ENCODE measurements around the gene IPO9.

Gene IPO9

GRCh38 chr1:201921952-201922558, 93.1 kb downstream of the IPO9 start:
- no peak overlapping the region for H3K4me3 ChIP-seq (ENCODE audit: low read depth, low read length)
- ChIA-PET CTCF (no interaction called here), POLR2A (no interaction called here)
- no peak for TF ChIP-seq CTCF (IDR thresholded peaks at IDR 0.05; ENCODE audit: insufficient read depth, low read length, missing control alignments)
- no peak for DNase-seq (ENCODE audit: low read depth, low spot score)

- CTCF ChIA-PET: interaction anchor here (0.9 to 1.7 kb wide), 2 partner anchors 9 to 21 kb away, joined by 4 to 5 read pairs; partner anchors contain the start of gene LMOD1
- no peak for DNase-seq (ENCODE audit: low read depth, low spot score)
Measured at GRCh38 chr1:201925301-201925567, 96.3 kb downstream of the IPO9 start.

GRCh38 chr1:201925981-201926645, 97.2 kb downstream of the IPO9 start:
- no peak for TF ChIP-seq CTCF (IDR thresholded peaks at IDR 0.05; ENCODE audit: insufficient read depth, low read length, missing control alignments)
- DNase-seq (ENCODE audit: low read depth, low spot score): no peak
- ChIA-PET CTCF (interaction anchor here (1.6 to 2.0 kb wide), 3 partner anchors 16 to 30 kb away, joined by 3 to 7 read pairs (median 5); no protein-coding TSS in a partner anchor), POLR2A (no interaction called here)
- H3K4me3 ChIP-seq (ENCODE audit: low read depth, low read length): no peak overlapping the region

More at GRCh38 chr1:201925301-201925567, 96.3 kb downstream of the IPO9 start:
- no peak for TF ChIP-seq CTCF (IDR thresholded peaks at IDR 0.05; ENCODE audit: insufficient read depth, low read length, missing control alignments)
- no peak overlapping the region for H3K4me3 ChIP-seq (ENCODE audit: low read depth, low read length)
- POLR2A ChIA-PET: no interaction called here

GRCh38 chr1:201928266-201928665, 99.3 kb downstream of the IPO9 start:
- no peak for DNase-seq (ENCODE audit: low read depth, low spot score)
- no peak overlapping the region for H3K4me3 ChIP-seq (ENCODE audit: low read depth, low read length)
- CTCF ChIA-PET: interaction anchor here (2.0 kb wide), 1 partner anchor 32 kb away, joined by 7 read pairs; no protein-coding TSS in a partner anchor
- POLR2A ChIA-PET: interaction anchor here (1.6 kb wide), 1 partner anchor 18 kb away, joined by 5 read pairs; the partner anchor contains the start of gene LMOD1
- TF ChIP-seq CTCF (IDR thresholded peaks at IDR 0.05; ENCODE audit: insufficient read depth, low read length, missing control alignments): no peak

GRCh38 chr1:201930137-201930536, 101.2 kb downstream of the IPO9 start:
- DNase-seq (ENCODE audit: low read depth, low spot score): no peak
- TF ChIP-seq CTCF (IDR thresholded peaks at IDR 0.05; ENCODE audit: insufficient read depth, low read length, missing control alignments): no peak
- CTCF ChIA-PET: interaction anchor here (1.2 kb wide), 2 partner anchors 14 to 206 kb away, joined by 3 read pairs; no protein-coding TSS in a partner anchor
- no peak overlapping the region for H3K4me3 ChIP-seq (ENCODE audit: low read depth, low read length)
- POLR2A ChIA-PET: no interaction called here

GRCh38 chr1:201930803-201931202, 101.8 kb downstream of the IPO9 start:
- no peak for DNase-seq (ENCODE audit: low read depth, low spot score)
- TF ChIP-seq CTCF (IDR thresholded peaks at IDR 0.05; ENCODE audit: insufficient read depth, low read length, missing control alignments): no peak
- ChIA-PET CTCF (interaction anchor here (1.2 kb wide), 2 partner anchors 13 to 205 kb away, joined by 3 read pairs; no protein-coding TSS in a partner anchor), POLR2A (no interaction called here)
- H3K4me3 ChIP-seq (ENCODE audit: low read depth, low read length): no peak overlapping the region
